ENCODE results near the gene EPS8L3. TPM values are rescaled to one million over a fixed set of nuclear protein-coding genes. Genes with fewer than 3 reads are reported as not detected.
A peak's percentile ranks its signal among the peaks of the same experiment; 100 is the strongest.

The EPS8L3 gene
- total and polyA plus RNA-seq, 9 of the 15 experiments (the other 6 are each of a cell fraction or from before 2014, with no cell fraction given): 0.09 to 0.42 (median 0.14) TPM; not detected in 5

DNA sequence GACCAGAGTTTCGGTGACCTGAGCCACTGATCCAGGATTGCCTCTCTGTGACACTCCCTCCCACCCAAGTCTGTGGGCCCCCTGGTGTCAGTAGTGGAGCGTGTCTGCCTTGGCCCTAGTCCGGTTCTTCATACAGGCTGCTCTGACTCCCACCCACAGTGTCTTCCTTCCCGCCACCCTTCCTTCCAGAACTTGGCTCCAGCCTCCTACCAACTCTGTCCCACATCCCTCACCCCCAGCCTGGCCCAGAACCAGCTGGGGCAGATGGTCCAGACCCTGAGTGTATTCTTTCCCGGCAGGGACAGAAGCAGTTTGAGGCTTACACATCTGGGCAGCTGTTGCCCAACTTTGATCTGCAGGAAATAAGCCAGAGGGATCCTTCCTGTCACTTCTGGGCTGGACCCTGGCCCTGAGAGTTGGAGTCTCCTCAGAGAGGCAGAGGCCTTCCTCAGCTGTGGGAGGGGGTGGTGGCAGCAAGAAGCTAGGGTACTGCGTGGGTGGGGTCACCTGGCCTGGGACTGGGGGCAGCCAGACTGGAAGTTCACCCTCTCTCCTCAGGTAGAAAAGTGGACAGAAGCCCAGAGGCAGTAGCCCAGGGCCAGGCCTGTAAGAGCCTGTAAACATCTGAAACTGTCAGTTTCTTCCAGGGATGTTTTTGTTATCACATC is 43.1 kb upstream of the EPS8L3 start:
- TF ChIP-seq EGR1 (conservative IDR thresholded peaks at IDR 0.05): peak; percentile 21; the same call in 1 of the 2 replicates
- TF ChIP-seq ETV1 (tag; conservative IDR thresholded peaks at IDR 0.05; ENCODE audit: low read depth): no peak
- TF ChIP-seq CTCF (IDR thresholded peaks at IDR 0.05 in 2 of 3, conservative IDR thresholded peaks at IDR 0.05 in 1 of 3; ENCODE audit: insufficient read depth in 2 of 3, low read depth in 1 of 3, low read length in 3 of 3): peak in 2 of 3 experiments; percentile 4 to 20; a peak in 1 of 6 replicates
- TF ChIP-seq FOXK1 (CRISPR knock-in tag; IDR thresholded peaks at IDR 0.05; ENCODE audit: borderline replicate concordance): 0 out of 2 replicates have a peak, but pooled peaks have one; percentile 22
- no peaks in the 10 kb centered on the region for H3K27me3 ChIP-seq (ENCODE audit: control insufficient read depth in 2 of 2, insufficient read depth in 2 of 2, low read length in 2 of 2)
- ATAC-seq (peak; percentile 35; the same call in 2 of the 3 replicates), FAIRE-seq (no peak), DNase-seq (ENCODE audit: extremely low read depth in 1 of 4, low spot score in 3 of 4) (no peak)
- intact Hi-C loops (cut with micrococcal nuclease): no loop called here
- in situ Hi-C loops (cut with MboI): no loop called here
- 71% methylated on average over 6 of the region's 6 CpGs for WGBS (ENCODE audit: insufficient coverage, low coverage, missing lambda C conversion rate)
- H3K4me3 ChIP-seq: no peak overlapping the region
- H3K4me2 ChIP-seq (ENCODE audit: insufficient read depth, low read length): no peak overlapping the region
- no peaks in the 10 kb centered on the region for H3K79me2 ChIP-seq (ENCODE audit: control insufficient read depth, insufficient read depth, low read length)
- no peaks in the 10 kb centered on the region for H3K9me3 ChIP-seq (replicated peaks; ENCODE audit: control insufficient read depth, insufficient read depth, low read depth, low read length)
- no TSS peak for BruUV-seq (replicated peaks)
- no peak overlapping the region for H2AFZ ChIP-seq (ENCODE audit: low read depth, low read length)
- ChIA-PET CTCF (ENCODE audit: low intra/inter-chr PET ratio) (no interaction called here), POLR2A (interaction anchor here (0.9 to 1.3 kb wide), 3 partner anchors 13 to 189 kb away, joined by 3 to 7 read pairs (median 4); partner anchors contain the start of gene AHCYL1)
- H3K4me1 ChIP-seq (replicated peaks in 1 of 2; ENCODE audit: control insufficient read depth in 2 of 2, insufficient read depth in 2 of 2, low read length in 2 of 2): peaks cover 0 to 20% of the 10 kb centered on the region in 2 experiments; a peak in 4 of 5 replicates
- no peaks in the 10 kb centered on the region for H3K36me3 ChIP-seq (ENCODE audit: control insufficient read depth, insufficient read depth, low read length)
- no peak overlapping the region for H3K27ac ChIP-seq (ENCODE audit: extremely low read depth, low read depth, low read length)
- H4K20me1 ChIP-seq (replicated peaks; ENCODE audit: control insufficient read depth, insufficient read depth, low read length): no peaks in the 10 kb centered on the region
- no peaks in the 10 kb centered on the region for H3K9me1 ChIP-seq (ENCODE audit: control insufficient read depth, insufficient read depth, low read length)
- H3K9ac ChIP-seq (ENCODE audit: insufficient read depth in 1 of 2, low read depth in 2 of 2, low read length in 2 of 2): peak overlapping the region in 1 of 2 experiments; percentile 53; a peak in 1 of 4 replicates
